Lower leg skin (tissue), 3 donors: ENCODE measurements around the gene DIRAS3.

Experiments used
- CTCF ChIP-seq, 3 donors: fragments of 450-650 bp; IDR thresholded peaks; one replicate each; pipeline ENCODE4 v1.5.1; 2016; ENCODE audit warnings: antibody characterized with exemption in 3 of 3, mild to moderate bottlenecking in 3 of 3, moderate library complexity in 2 of 3
- POLR2A ChIP-seq, 2 donors: fragments of 450-650 bp; IDR thresholded peaks; one replicate each; pipeline ENCODE4 v1.6.1; 2016 to 2017; ENCODE audit warnings: antibody characterized with exemption in 2 of 2, mild to moderate bottlenecking in 1 of 2, moderate library complexity in 1 of 2

- TF ChIP-seq CTCF (IDR thresholded peaks at IDR 0.05) = no peak
- TF ChIP-seq POLR2A (IDR thresholded peaks at IDR 0.05) = no peak
Measured at GRCh38 chr1:68015369-68015768, 35.1 kb downstream of the DIRAS3 start.
